ENCODE results near the gene LRRC49. TPM values are rescaled to one million over a fixed set of nuclear protein-coding genes. Genes with fewer than 3 reads are reported as not detected.

The LRRC49 gene
- total and polyA plus RNA-seq, 12 donors: 4.4 to 14.9 (median 8.4) TPM

DNA sequence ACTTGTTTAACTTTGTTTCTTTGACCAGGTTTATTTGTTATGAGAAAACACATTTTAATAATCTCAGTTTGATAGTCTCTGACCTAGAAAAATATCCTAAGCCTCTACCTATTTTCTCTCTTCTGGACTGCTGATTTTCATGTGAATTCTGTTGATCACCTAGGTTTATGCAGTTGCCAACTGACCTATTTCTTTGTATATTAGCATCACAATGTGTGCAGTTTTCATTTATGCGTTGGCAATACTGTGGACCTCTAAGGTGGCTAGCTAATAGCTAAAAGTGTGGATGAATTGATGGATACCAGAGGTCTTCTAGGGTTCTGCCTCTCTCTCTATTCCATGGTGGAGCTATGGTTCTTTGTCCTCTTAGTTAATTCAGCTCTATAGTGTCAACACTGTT, 72.1 kb downstream of the LRRC49 start:
- DNase-seq: no peak
- no peaks in the 10 kb centered on the region for H3K9me3 ChIP-seq (replicated peaks in 1 of 3)
- no peaks in the 10 kb centered on the region for H3K4me1 ChIP-seq (replicated peaks in 1 of 2)
- no peaks in the 10 kb centered on the region for H3K36me3 ChIP-seq (replicated peaks in 1 of 2)
- TF ChIP-seq POLR2A (IDR thresholded peaks at IDR 0.05): no peak
- TF ChIP-seq, protein P1, sequence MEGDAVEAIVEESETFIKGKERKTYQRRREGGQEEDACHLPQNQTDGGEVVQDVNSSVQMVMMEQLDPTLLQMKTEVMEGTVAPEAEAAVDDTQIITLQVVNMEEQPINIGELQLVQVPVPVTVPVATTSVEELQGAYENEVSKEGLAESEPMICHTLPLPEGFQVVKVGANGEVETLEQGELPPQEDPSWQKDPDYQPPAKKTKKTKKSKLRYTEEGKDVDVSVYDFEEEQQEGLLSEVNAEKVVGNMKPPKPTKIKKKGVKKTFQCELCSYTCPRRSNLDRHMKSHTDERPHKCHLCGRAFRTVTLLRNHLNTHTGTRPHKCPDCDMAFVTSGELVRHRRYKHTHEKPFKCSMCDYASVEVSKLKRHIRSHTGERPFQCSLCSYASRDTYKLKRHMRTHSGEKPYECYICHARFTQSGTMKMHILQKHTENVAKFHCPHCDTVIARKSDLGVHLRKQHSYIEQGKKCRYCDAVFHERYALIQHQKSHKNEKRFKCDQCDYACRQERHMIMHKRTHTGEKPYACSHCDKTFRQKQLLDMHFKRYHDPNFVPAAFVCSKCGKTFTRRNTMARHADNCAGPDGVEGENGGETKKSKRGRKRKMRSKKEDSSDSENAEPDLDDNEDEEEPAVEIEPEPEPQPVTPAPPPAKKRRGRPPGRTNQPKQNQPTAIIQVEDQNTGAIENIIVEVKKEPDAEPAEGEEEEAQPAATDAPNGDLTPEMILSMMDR (IDR thresholded peaks at IDR 0.05): no peak
- no peak overlapping the region for H3K27ac ChIP-seq
- 93 to 95% (median 95%) methylated on average over 1 of the region's 1 CpG for WGBS, 4 donors
- intact Hi-C loops (cut with DNase I): no loop called here
- H3K27me3 ChIP-seq: no peaks in the 10 kb centered on the region
- H3K4me3 ChIP-seq: no peak overlapping the region

DNA sequence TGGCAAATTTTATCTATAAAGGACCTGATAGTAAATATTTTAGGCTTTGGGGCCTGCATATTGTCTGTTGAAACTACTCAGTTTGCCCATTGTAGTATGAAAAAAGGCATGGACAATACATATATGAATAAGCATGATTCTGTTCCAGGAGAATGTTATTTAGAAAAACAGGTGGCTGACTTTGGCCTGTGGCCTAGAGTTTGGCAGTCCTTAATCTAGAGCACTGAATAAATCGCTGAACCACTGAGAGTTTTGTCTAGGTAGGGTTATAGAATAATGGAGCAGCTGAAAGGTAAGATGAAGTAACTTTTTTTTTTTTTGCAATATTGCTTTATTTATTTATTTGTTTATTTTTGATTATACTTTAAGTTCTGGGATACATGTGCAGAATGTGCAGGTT, 75.0 kb downstream of the LRRC49 start:
- no peaks in the 10 kb centered on the region for H3K9me3 ChIP-seq (replicated peaks in 1 of 3)
- H3K27me3 ChIP-seq: no peaks in the 10 kb centered on the region
- H3K4me1 ChIP-seq (replicated peaks in 1 of 2): no peaks in the 10 kb centered on the region
- H3K27ac ChIP-seq: no peak overlapping the region
- H3K4me3 ChIP-seq: no peak overlapping the region
- 91 to 98% (median 95%) methylated on average over 1 of the region's 1 CpG for WGBS, 4 donors
- intact Hi-C loops (cut with DNase I): no loop called here
- TF ChIP-seq, protein P1 (IDR thresholded peaks at IDR 0.05): no peak
- no peak for TF ChIP-seq POLR2A (IDR thresholded peaks at IDR 0.05)
- no peaks in the 10 kb centered on the region for H3K36me3 ChIP-seq (replicated peaks in 1 of 2)
- DNase-seq: no peak

DNA sequence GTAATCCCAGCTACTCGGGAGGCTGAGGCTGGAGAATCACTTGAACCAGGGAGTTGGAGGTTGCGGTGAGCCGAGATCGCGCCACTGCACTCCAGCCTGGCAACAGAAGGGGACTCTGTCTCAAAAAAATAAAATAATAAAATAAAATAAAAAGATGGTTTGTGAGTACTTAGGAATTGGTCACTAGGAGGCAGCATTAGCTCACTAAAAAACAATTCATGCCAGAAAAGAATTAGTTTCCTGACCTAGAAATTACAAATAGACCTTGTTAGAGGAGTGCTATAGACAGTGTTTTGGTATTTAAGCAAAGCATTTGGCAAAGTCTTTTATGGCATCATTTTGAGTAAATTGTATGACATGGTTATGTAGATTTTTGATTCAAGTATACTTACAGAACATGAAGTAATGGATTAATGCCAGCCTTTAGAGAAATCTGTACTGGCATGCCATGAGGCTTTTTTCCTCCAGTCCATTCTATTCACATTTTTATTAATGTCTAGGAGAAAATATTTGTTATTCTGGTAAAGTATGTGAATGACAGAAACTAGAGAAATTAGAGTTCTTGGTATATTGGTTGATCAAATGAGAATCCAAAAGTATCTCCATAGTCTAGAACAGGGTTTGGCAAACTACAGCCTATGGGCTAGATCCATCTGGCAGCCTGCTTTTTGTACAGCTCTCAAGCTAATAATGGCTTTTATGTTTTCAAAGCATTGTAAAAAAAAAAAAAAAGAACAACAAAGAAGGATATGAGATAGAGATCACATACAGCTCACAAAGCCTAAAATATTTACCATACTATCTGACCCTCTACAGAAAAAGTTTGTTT, 81.6 kb downstream of the LRRC49 start:
- H3K36me3 ChIP-seq (replicated peaks in 1 of 2): no peaks in the 10 kb centered on the region
- H3K27ac ChIP-seq: no peak overlapping the region
- H3K9me3 ChIP-seq (replicated peaks in 1 of 3): no peaks in the 10 kb centered on the region
- H3K4me1 ChIP-seq (replicated peaks in 1 of 2): no peaks in the 10 kb centered on the region
- 41 to 59% (median 48%) methylated on average over 5 of the region's 5 CpGs for WGBS, 4 donors
- H3K27me3 ChIP-seq: no peaks in the 10 kb centered on the region
- DNase-seq: no peak
- intact Hi-C loops (cut with DNase I): no loop called here
- no peak for TF ChIP-seq POLR2A (IDR thresholded peaks at IDR 0.05)
- TF ChIP-seq, protein P1 (IDR thresholded peaks at IDR 0.05): peak; percentile 22 to 61 (median 49)
- H3K4me3 ChIP-seq: no peak overlapping the region

DNA sequence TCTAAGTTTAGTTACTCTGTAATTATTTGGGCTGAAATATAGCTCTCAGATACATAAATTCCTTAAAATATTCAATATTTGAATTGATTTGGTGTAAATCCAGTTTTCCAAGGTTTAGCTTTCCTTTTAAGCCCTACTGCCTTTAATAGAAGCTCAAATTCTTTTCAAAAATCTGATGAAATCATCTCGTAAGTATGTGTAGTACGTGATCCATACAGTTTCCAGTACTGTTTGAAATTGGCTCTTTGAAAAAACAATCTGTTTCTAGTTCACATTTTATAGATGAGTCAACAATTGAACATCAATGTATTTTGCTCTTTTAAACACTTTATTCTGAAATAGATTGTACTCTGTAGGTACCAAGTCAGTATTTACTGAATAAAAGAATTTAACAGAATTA, 84.2 kb downstream of the LRRC49 start:
- no peaks in the 10 kb centered on the region for H3K4me1 ChIP-seq (replicated peaks in 1 of 2)
- H3K4me3 ChIP-seq: no peak overlapping the region
- WGBS, 4 donors: 92 to 97% (median 92%) methylated on average over 2 of the region's 2 CpGs
- no peak overlapping the region for H3K27ac ChIP-seq
- intact Hi-C loops (cut with DNase I): no loop called here
- TF ChIP-seq, protein P1 (IDR thresholded peaks at IDR 0.05): no peak
- TF ChIP-seq POLR2A (IDR thresholded peaks at IDR 0.05): no peak
- H3K36me3 ChIP-seq (replicated peaks in 1 of 2): no peaks in the 10 kb centered on the region
- H3K27me3 ChIP-seq: no peaks in the 10 kb centered on the region
- no peaks in the 10 kb centered on the region for H3K9me3 ChIP-seq (replicated peaks in 1 of 3)
- no peak for DNase-seq

Data from adrenal gland (tissue), 12 donors.